H9 (cell line): ENCODE data around the gene ANO9. TPM values are rescaled to one million over a fixed set of nuclear protein-coding genes. Genes with fewer than 3 reads are reported as not detected.

Experiments used
- DNase-seq: peaks from one replicate; pipeline ENCODE4 v3.0.0-alpha.2; 2017
- H2AFZ ChIP-seq: one replicate; pipeline ENCODE4 v1.6.1; 2013; ENCODE audit warnings: mild to moderate bottlenecking, low read length, control low read depth, moderate library complexity
- H2AK5ac ChIP-seq: 2 replicates; pipeline ENCODE4 v1.6.1; 2013; ENCODE audit warnings: low read length, control low read depth, mixed read lengths; ENCODE audit not compliant: insufficient read length
- H2BK120ac ChIP-seq: one replicate; pipeline ENCODE4 v1.6.1; 2013; ENCODE audit warnings: low read depth, mild to moderate bottlenecking, low read length, control low read depth, inconsistent platforms; ENCODE audit not compliant: poor library complexity, severe bottlenecking
- H2BK12ac ChIP-seq: 2 replicates; pipeline ENCODE4 v1.6.1; 2013; ENCODE audit warnings: low read length, control low read depth, mixed read lengths, low read depth; ENCODE audit not compliant: insufficient read length
- H2BK15ac ChIP-seq: 2 replicates; pipeline ENCODE4 v1.6.1; 2013; ENCODE audit warnings: low read depth, low read length, control low read depth
- H2BK20ac ChIP-seq: one replicate; pipeline ENCODE4 v1.6.1; 2013; ENCODE audit warnings: low read depth, mild to moderate bottlenecking, low read length, control low read depth, inconsistent platforms; ENCODE audit not compliant: poor library complexity, severe bottlenecking
- H2BK5ac ChIP-seq: 2 replicates; pipeline ENCODE4 v1.6.1; 2013; ENCODE audit warnings: low read length, control low read depth, mixed read lengths; ENCODE audit not compliant: insufficient read length
- H3K14ac ChIP-seq: 2 replicates; pipeline ENCODE4 v1.6.1; 2013; ENCODE audit warnings: low read length, control low read depth; ENCODE audit not compliant: insufficient read depth
- H3K18ac ChIP-seq: 2 replicates; pipeline ENCODE4 v1.6.1; 2013; ENCODE audit warnings: low read depth, mild to moderate bottlenecking, mixed read lengths, low read length, control low read depth; ENCODE audit not compliant: insufficient read length
- H3K23ac ChIP-seq: 2 replicates; pipeline ENCODE4 v1.6.1; 2013; ENCODE audit warnings: low read length, control low read depth, mixed read lengths, low read depth; ENCODE audit not compliant: insufficient read length
- H3K23me2 ChIP-seq: 2 replicates; pipeline ENCODE4 v1.6.1; 2013; ENCODE audit warnings: low read depth, mild to moderate bottlenecking, mixed read lengths, low read length, control low read depth; ENCODE audit not compliant: insufficient read length, poor library complexity, severe bottlenecking
- H3K27ac ChIP-seq: 2 replicates; pipeline ENCODE4 v1.5.1; 2013; ENCODE audit warnings: low read length, control low read depth, mixed read lengths, low read depth; ENCODE audit not compliant: insufficient read length
- H3K27me3 ChIP-seq: 2 replicates; pipeline ENCODE4 v1.6.1; 2013; ENCODE audit warnings: low read length, control low read depth, inconsistent platforms; ENCODE audit not compliant: insufficient read depth
- H3K4ac ChIP-seq: 2 replicates; pipeline ENCODE4 v1.6.1; 2013; ENCODE audit warnings: low read depth, mild to moderate bottlenecking, control low read depth, inconsistent platforms, low read length, moderate library complexity
- H3K4me1 ChIP-seq: 2 replicates; pipeline ENCODE4 v1.6.1; 2013; ENCODE audit warnings: low read length, control low read depth, inconsistent platforms; ENCODE audit not compliant: insufficient read depth
- H3K4me2 ChIP-seq: 2 replicates; pipeline ENCODE4 v1.6.1; 2013; ENCODE audit warnings: low read length, control low read depth, mixed read lengths; ENCODE audit not compliant: insufficient read length, insufficient read depth
- H3K56ac ChIP-seq: 2 replicates; pipeline ENCODE4 v1.6.1; 2013; ENCODE audit warnings: low read depth, mild to moderate bottlenecking, mixed read lengths, low read length, control low read depth; ENCODE audit not compliant: insufficient read length
- H3K79me1 ChIP-seq: 2 replicates; pipeline ENCODE4 v1.6.1; 2013; ENCODE audit warnings: low read depth, mild to moderate bottlenecking, moderate library complexity, low read length, control low read depth, inconsistent platforms; ENCODE audit not compliant: insufficient read depth, poor library complexity, severe bottlenecking
- H3K79me2 ChIP-seq: 2 replicates; pipeline ENCODE4 v1.6.1; 2013; ENCODE audit warnings: low read length, control low read depth, inconsistent platforms; ENCODE audit not compliant: insufficient read depth
- H3K9ac ChIP-seq: 2 replicates; pipeline ENCODE4 v1.6.1; 2013; ENCODE audit warnings: low read length, control low read depth, mixed read lengths; ENCODE audit not compliant: insufficient read length; ENCODE audit errors: extremely low read depth
- H3K9me3 ChIP-seq: one replicate; pipeline ENCODE4 v1.6.1; 2013; ENCODE audit warnings: low read depth, low read length, inconsistent platforms; ENCODE audit not compliant: control insufficient read depth
- H3T11ph ChIP-seq: one replicate; pipeline ENCODE4 v1.6.1; 2013; ENCODE audit warnings: mild to moderate bottlenecking, low read length, control low read depth, inconsistent platforms
- H4K20me1 ChIP-seq: one replicate; pipeline ENCODE4 v1.6.1; 2013; ENCODE audit not compliant: control insufficient read depth, insufficient read length, insufficient read depth
- H4K5ac ChIP-seq: 2 replicates; pipeline ENCODE4 v1.6.1; 2013; ENCODE audit warnings: low read depth, mild to moderate bottlenecking, mixed read lengths, low read length, control low read depth; ENCODE audit not compliant: insufficient read length
- H4K8ac ChIP-seq: replicated peaks from 2 replicates; pipeline ENCODE4 v1.6.1; 2013; ENCODE audit warnings: low read length, control low read depth, mixed read lengths, low read depth; ENCODE audit not compliant: insufficient read length
- H4K91ac ChIP-seq: 2 replicates; pipeline ENCODE4 v1.6.1; 2013; ENCODE audit warnings: low read depth, mild to moderate bottlenecking, moderate library complexity, mixed read lengths, low read length, control low read depth; ENCODE audit not compliant: insufficient read length
- H3K27ac Mint-ChIP-seq, 3 experiments: 2 replicates in 2 of 3; 3 replicates in 1 of 3; pipeline ENCODE4 v1.8.0; 2020 to 2021; ENCODE audit warnings: mixed read lengths in 3 of 3, mild to moderate bottlenecking in 1 of 3, moderate library complexity in 1 of 3
- H3K27me3 Mint-ChIP-seq: 2 replicates; pipeline ENCODE4 v1.8.0; 2021; ENCODE audit warnings: low read depth, mild to moderate bottlenecking, moderate library complexity, mixed read lengths
- H3K36me3 Mint-ChIP-seq, 3 experiments: 2 replicates in 2 of 3; 3 replicates in 1 of 3; pipeline ENCODE4 v1.8.0; 2020 to 2021; ENCODE audit warnings: low read depth in 3 of 3, mixed read lengths in 3 of 3; ENCODE audit not compliant: insufficient read depth in 1 of 3
- H3K4me1 Mint-ChIP-seq, 2 experiments: 2 replicates each; pipeline ENCODE4 v1.8.0; 2020; ENCODE audit warnings: mixed read lengths in 2 of 2
- H3K4me3 Mint-ChIP-seq, 2 experiments: 2 replicates in 1 of 2; 3 replicates in 1 of 2; pipeline ENCODE4 v1.8.0; 2020 to 2021; ENCODE audit warnings: mild to moderate bottlenecking in 2 of 2, mixed read lengths in 2 of 2, moderate library complexity in 1 of 2
- H3K9me3 Mint-ChIP-seq, 2 experiments: 2 replicates in 1 of 2; 3 replicates in 1 of 2; pipeline ENCODE4 v1.8.0; 2020; ENCODE audit warnings: mild to moderate bottlenecking in 2 of 2, mixed read lengths in 2 of 2, moderate library complexity in 1 of 2
- WGBS: extraction: QIAGEN DNeasy Blood & Tissue Kit; methylation state at CpG from one replicate; pipeline ENCODE4 v1.1.7; 2013; ENCODE audit warnings: missing lambda C conversion rate, low lambda C conversion rate, mixed read lengths; ENCODE audit not compliant: insufficient read length; ENCODE audit errors: extremely low coverage; 5-methylcytosine and 5-hydroxymethylcytosine counted together
- total RNA-seq: library from RNA; stranded (reverse); gene quantifications from 2 replicates; pipeline ENCODE4 v1.2.1, GENCODE V29; 2021
- TF ChIP-seq, protein P1 (sequence below): fragments of 200-600 bp; sonication (generic); conservative IDR thresholded peaks from 3 replicates; pipeline ENCODE4 v1.8.0; 2021; ENCODE audit warnings: antibody characterized with exemption, mild to moderate bottlenecking

ANO9 gene
- total RNA-seq, 1 experiment from 2014 or later, result 13.1 TPM

- H3T11ph ChIP-seq, result no peak overlapping the region
- H3K9me3 ChIP-seq, result no peaks in the 10 kb centered on the region
- H3K56ac ChIP-seq, result no peak overlapping the region
- no peaks in the 10 kb centered on the region for H3K23me2 ChIP-seq
- H3K79me2 ChIP-seq, result no peaks in the 10 kb centered on the region
- H3K27me3 ChIP-seq, result no peaks in the 10 kb centered on the region
- H2AFZ ChIP-seq, result no peak overlapping the region
- Mint-ChIP-seq H3K4me3 (no peak overlapping the region), H3K9me3 (no peaks in the 10 kb centered on the region; a peak in 2 of 5 replicates), H3K27ac (no peak overlapping the region), H3K4me1 (peaks cover 7 to 9% of the 10 kb centered on the region in 2 experiments; a peak in 3 of 4 replicates), H3K27me3 (no peaks in the 10 kb centered on the region), H3K36me3 (peaks cover 40 to 59% (median 53%) of the 10 kb centered on the region in 3 experiments)
- no peak overlapping the region for H2BK15ac ChIP-seq
- no peaks in the 10 kb centered on the region for H3K4me1 ChIP-seq
- H2BK120ac ChIP-seq, result no peak overlapping the region
- H4K91ac ChIP-seq, result no peak overlapping the region
- no peak overlapping the region for H2BK12ac ChIP-seq
- no peak overlapping the region for H3K14ac ChIP-seq
- no peaks in the 10 kb centered on the region for H4K20me1 ChIP-seq
- no peak overlapping the region for H4K8ac ChIP-seq
- no peak overlapping the region for H2AK5ac ChIP-seq
- peaks cover 7% of the 10 kb centered on the region for H3K79me1 ChIP-seq
- no CpG with 5 or more reads among the region's 41 CpGs for WGBS
- H3K4ac ChIP-seq, result no peak overlapping the region
- no peak overlapping the region for H3K23ac ChIP-seq
- H4K5ac ChIP-seq, result no peak overlapping the region
- no peak for DNase-seq
- TF ChIP-seq, protein P1, sequence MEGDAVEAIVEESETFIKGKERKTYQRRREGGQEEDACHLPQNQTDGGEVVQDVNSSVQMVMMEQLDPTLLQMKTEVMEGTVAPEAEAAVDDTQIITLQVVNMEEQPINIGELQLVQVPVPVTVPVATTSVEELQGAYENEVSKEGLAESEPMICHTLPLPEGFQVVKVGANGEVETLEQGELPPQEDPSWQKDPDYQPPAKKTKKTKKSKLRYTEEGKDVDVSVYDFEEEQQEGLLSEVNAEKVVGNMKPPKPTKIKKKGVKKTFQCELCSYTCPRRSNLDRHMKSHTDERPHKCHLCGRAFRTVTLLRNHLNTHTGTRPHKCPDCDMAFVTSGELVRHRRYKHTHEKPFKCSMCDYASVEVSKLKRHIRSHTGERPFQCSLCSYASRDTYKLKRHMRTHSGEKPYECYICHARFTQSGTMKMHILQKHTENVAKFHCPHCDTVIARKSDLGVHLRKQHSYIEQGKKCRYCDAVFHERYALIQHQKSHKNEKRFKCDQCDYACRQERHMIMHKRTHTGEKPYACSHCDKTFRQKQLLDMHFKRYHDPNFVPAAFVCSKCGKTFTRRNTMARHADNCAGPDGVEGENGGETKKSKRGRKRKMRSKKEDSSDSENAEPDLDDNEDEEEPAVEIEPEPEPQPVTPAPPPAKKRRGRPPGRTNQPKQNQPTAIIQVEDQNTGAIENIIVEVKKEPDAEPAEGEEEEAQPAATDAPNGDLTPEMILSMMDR, result no peak
- no peak overlapping the region for H3K9ac ChIP-seq
- no peak overlapping the region for H2BK20ac ChIP-seq
- H3K18ac ChIP-seq, result no peak overlapping the region
- no peak overlapping the region for H3K27ac ChIP-seq
- no peak overlapping the region for H2BK5ac ChIP-seq
- no peak overlapping the region for H3K4me2 ChIP-seq
Measured at GRCh38 chr11:375065-376025, 66.5 kb downstream of the ANO9 start.
